Fibroblast of peridontal ligament (primary cell): ENCODE results near the gene CPA3.

Experiments
- DNase-seq: peaks from one replicate; pipeline ENCODE4 v3.0.0-alpha.2; 2010; ENCODE audit errors: extremely low read depth

The CPA3 gene

GRCh38 chr3:148861277-148861869 lies 3.7 kb upstream of the CPA3 start:
- peak; percentile 80 for DNase-seq

GRCh38 chr3:148863297-148863696 lies 1.8 kb upstream of the CPA3 start:
- no peak for DNase-seq

- no peak for DNase-seq
These were observed 1.3 kb upstream of the CPA3 start for GRCh38 chr3:148863814-148864213.

GRCh38 chr3:148866261-148866660 lies 1.2 kb downstream of the CPA3 start:
- peak; percentile 68 for DNase-seq

GRCh38 chr3:148873270-148873927 lies 8.3 kb downstream of the CPA3 start:
- DNase-seq: no peak

- no peak for DNase-seq
These were observed 8.9 kb downstream of the CPA3 start for GRCh38 chr3:148873977-148874376.

- no peak for DNase-seq
These were observed 13.0 kb downstream of the CPA3 start for GRCh38 chr3:148878095-148878494.

GRCh38 chr3:148879256-148879655 lies 14.2 kb downstream of the CPA3 start:
- no peak for DNase-seq

GRCh38 chr3:148880681-148881080 lies 15.6 kb downstream of the CPA3 start:
- DNase-seq: no peak

- peak; percentile 25 for DNase-seq
These were observed 16.2 kb downstream of the CPA3 start for GRCh38 chr3:148881286-148881685.

GRCh38 chr3:148882288-148882687 lies 17.2 kb downstream of the CPA3 start:
- peak; percentile 83 for DNase-seq

- no peak for DNase-seq
These were observed 18.1 kb downstream of the CPA3 start for GRCh38 chr3:148883163-148883562.

GRCh38 chr3:148884261-148884660 lies 19.2 kb downstream of the CPA3 start:
- peak; percentile 14 for DNase-seq

- no peak for DNase-seq
These were observed 24.7 kb downstream of the CPA3 start for GRCh38 chr3:148889828-148890227.

GRCh38 chr3:148896062-148896461 lies 31.0 kb downstream of the CPA3 start:
- peak; percentile 12 for DNase-seq

GRCh38 chr3:148901987-148902791 lies 37.1 kb downstream of the CPA3 start:
- DNase-seq: peak; percentile 83

- peak; percentile 72 for DNase-seq
These were observed 37.9 kb downstream of the CPA3 start for GRCh38 chr3:148903022-148903442.

- DNase-seq: no peak
These were observed 38.8 kb downstream of the CPA3 start for GRCh38 chr3:148903941-148904340.

GRCh38 chr3:148906667-148907066 lies 41.6 kb downstream of the CPA3 start:
- DNase-seq: no peak

- DNase-seq: no peak
These were observed 46.1 kb downstream of the CPA3 start for GRCh38 chr3:148911173-148911572.

- no peak for DNase-seq
These were observed 46.5 kb downstream of the CPA3 start for GRCh38 chr3:148911592-148911991.

GRCh38 chr3:148914936-148915690 lies 50.0 kb downstream of the CPA3 start:
- no peak for DNase-seq
